OCI-LY7 (cell line): Measurements from ENCODE around the gene ANKS1B. TPM values are rescaled to one million over a fixed set of nuclear protein-coding genes. Genes with fewer than 3 reads are reported as not detected.

ENCODE experiments used
- BruUV-seq: library from RNA; stranded (reverse); fragments of 400-500 nt; replicated peaks from 2 replicates; lab custom pipeline; 2021; lab: Mats Ljungman, UMichigan
- CTCF ChIA-PET: fragments of 300-600 bp; sonication (Branson Sonifier 250); formaldehyde crosslinking; loops from one replicate; lab custom pipeline; 2022; ENCODE audit warnings: antibody characterized with exemption; ENCODE audit not compliant: unreplicated experiment; lab: Charles Lee
- POLR2A ChIA-PET: fragments of 300-600 bp; sonication (Branson Sonifier 250); formaldehyde crosslinking; loops from one replicate; lab custom pipeline; 2022; ENCODE audit warnings: antibody characterized with exemption; lab: Charles Lee
- DNase-seq: peaks from one replicate; pipeline ENCODE4 v3.0.0-alpha.2; 2015; ENCODE audit warnings: low spot score
- H2AFZ ChIP-seq: fragments of 200-600 bp; sonication (generic), shearing (Covaris generic); 2 replicates; pipeline ENCODE4 v1.6.1; 2014; ENCODE audit warnings: mild to moderate bottlenecking, antibody characterized with exemption, low read length, moderate library complexity
- H3K27ac ChIP-seq: fragments of 200-600 bp; sonication (generic); 2 replicates; pipeline ENCODE4 v1.5.1; 2014; ENCODE audit warnings: mixed run types, low read depth, mild to moderate bottlenecking, moderate library complexity, low read length, inconsistent platforms; ENCODE audit not compliant: poor library complexity, severe bottlenecking
- H3K36me3 ChIP-seq: fragments of 200-600 bp; sonication (generic); 2 replicates; pipeline ENCODE4 v1.6.1; 2014; ENCODE audit warnings: mild to moderate bottlenecking, antibody characterized with exemption, low read length, moderate library complexity, mixed read lengths; ENCODE audit not compliant: insufficient read depth
- H3K4me1 ChIP-seq: fragments of 200-600 bp; sonication (generic); 2 replicates; pipeline ENCODE4 v1.5.1; 2014; ENCODE audit warnings: mild to moderate bottlenecking, low read length; ENCODE audit not compliant: insufficient read depth, poor library complexity, severe bottlenecking
- H3K4me2 ChIP-seq: fragments of 200-600 bp; sonication (generic); 2 replicates; pipeline ENCODE4 v1.6.1; 2014; ENCODE audit warnings: mild to moderate bottlenecking, low read length
- H3K4me3 ChIP-seq: fragments of 200-600 bp; sonication (generic); 2 replicates; pipeline ENCODE4 v1.5.1; 2014; ENCODE audit warnings: mild to moderate bottlenecking, low read depth, low read length; ENCODE audit not compliant: poor library complexity, severe bottlenecking
- H3K79me2 ChIP-seq: fragments of 200-600 bp; sonication (generic); 2 replicates; pipeline ENCODE4 v1.6.1; 2016; ENCODE audit warnings: low read depth, mild to moderate bottlenecking, low read length, moderate library complexity, mixed read lengths; ENCODE audit not compliant: insufficient read depth
- H3K9me2 ChIP-seq: fragments of 200-600 bp; sonication (generic); 2 replicates; pipeline ENCODE4 v1.6.1; 2016; ENCODE audit warnings: mild to moderate bottlenecking, low read length, mixed read lengths; ENCODE audit not compliant: insufficient read depth
- H3K9me3 ChIP-seq: fragments of 200-600 bp; sonication (generic); 2 replicates; pipeline ENCODE4 v1.6.1; 2014; ENCODE audit warnings: mild to moderate bottlenecking, mixed run types, low read length, mixed read lengths
- H4K20me1 ChIP-seq: fragments of 200-600 bp; sonication (generic); 2 replicates; pipeline ENCODE4 v1.6.1; 2014; ENCODE audit warnings: mild to moderate bottlenecking, antibody characterized with exemption, low read length, moderate library complexity, mixed read lengths; ENCODE audit not compliant: insufficient read depth
- EZH2phosphoT487 ChIP-seq: fragments of 200-600 bp; sonication (generic); IDR thresholded peaks from 2 replicates; pipeline ENCODE4 v1.6.1; 2018; ENCODE audit warnings: low read depth, borderline replicate concordance, mild to moderate bottlenecking, mixed run types, antibody characterized with exemption, low read length, moderate library complexity, mixed read lengths
- intact Hi-C: fragments of 100-400 bp; cut with micrococcal nuclease; formaldehyde crosslinking; loops from one replicate; pipeline ENCODE4 v1.10.0; 2022; ENCODE audit not compliant: unreplicated experiment
- total RNA-seq, 2 experiments: library from RNA; depleted of rRNA in 1 of 2; stranded (reverse); fragments of >200 nt in 1 of 2; shearing (Covaris generic) in 1 of 2; gene quantifications; 2 replicates each; pipeline ENCODE4 v1.2.3, GENCODE V29; 2014 to 2022
- TF ChIP-seq, protein P1 (sequence below): fragments of 200-600 bp; sonication (generic); conservative IDR thresholded peaks from 2 replicates; pipeline ENCODE4 v1.5.1; 2014; ENCODE audit warnings: mild to moderate bottlenecking, antibody characterized with exemption, low read length, moderate library complexity, mixed read lengths

Gene ANKS1B
- total RNA-seq, 2 experiments from 2014 or later: 2.9 to 6.0 TPM

DNA sequence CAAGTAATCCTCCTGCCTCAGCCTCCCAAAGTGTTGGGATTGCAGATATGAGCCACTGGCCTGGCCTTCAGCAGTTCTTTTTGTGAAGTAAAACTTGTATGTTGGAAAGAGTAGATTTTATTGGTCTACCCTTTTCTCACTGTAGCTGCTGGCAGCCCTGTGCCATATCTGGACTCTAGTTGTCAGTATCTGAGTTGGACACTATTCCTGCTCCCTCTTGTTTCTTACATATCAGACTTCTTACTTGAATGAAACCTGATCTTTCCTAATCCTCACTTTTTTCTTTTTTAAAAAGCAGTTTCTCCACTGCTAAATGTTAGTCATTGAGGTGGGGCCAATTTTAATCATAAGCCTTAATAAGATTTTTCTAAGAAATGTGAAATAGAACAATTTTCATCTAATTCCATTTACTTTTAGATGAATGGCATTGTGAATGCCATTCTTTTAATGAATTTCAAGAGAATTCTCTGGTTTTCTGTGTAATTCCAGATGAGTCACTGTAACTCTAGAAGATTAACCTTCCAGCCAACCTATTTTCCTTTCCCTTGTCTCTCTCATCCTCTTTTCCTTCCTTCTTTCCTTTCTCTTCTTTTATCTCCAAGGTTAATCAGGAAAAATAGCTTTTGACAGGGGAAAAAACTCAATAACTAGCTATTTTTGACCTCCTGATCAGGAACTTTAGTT, 1250.9 kb downstream of the ANKS1B start:
- BruUV-seq: no TSS peak
- Histone ChIP-seq H3K9me3 (no peaks in the 10 kb centered on the region), H3K9me2 (no peaks in the 10 kb centered on the region), H3K4me3 (no peak overlapping the region), H4K20me1 (no peaks in the 10 kb centered on the region), H3K27ac (no peak overlapping the region), H3K4me2 (no peak overlapping the region), H3K36me3 (peaks cover 37% of the 10 kb centered on the region), H2AFZ (no peak overlapping the region), H3K4me1 (no peaks in the 10 kb centered on the region), H3K79me2 (no peaks in the 10 kb centered on the region)
- POLR2A ChIA-PET: no interaction called here
- intact Hi-C loops: no loop called here
- no peak for DNase-seq
- CTCF ChIA-PET: no interaction called here
- TF ChIP-seq, protein P1, sequence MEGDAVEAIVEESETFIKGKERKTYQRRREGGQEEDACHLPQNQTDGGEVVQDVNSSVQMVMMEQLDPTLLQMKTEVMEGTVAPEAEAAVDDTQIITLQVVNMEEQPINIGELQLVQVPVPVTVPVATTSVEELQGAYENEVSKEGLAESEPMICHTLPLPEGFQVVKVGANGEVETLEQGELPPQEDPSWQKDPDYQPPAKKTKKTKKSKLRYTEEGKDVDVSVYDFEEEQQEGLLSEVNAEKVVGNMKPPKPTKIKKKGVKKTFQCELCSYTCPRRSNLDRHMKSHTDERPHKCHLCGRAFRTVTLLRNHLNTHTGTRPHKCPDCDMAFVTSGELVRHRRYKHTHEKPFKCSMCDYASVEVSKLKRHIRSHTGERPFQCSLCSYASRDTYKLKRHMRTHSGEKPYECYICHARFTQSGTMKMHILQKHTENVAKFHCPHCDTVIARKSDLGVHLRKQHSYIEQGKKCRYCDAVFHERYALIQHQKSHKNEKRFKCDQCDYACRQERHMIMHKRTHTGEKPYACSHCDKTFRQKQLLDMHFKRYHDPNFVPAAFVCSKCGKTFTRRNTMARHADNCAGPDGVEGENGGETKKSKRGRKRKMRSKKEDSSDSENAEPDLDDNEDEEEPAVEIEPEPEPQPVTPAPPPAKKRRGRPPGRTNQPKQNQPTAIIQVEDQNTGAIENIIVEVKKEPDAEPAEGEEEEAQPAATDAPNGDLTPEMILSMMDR: no peak

DNA sequence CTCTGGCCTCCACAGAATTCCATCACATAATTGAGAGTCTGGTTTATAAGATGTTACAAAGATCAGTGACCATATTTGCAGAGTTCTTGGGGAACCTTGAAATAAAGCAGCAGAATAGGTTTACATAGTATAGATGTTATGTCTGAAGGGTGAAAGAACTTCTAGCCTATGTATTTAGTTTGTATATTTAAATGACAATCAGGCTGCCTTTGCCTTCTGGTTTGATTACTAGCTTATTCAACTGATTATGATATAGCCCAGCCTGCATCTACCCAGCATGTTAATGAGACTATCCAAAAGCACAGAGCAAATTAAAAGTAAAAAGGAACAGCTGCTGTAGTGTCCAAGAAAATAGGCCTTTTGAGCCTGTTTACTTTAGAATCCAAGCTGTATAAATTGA, 1254.3 kb downstream of the ANKS1B start:
- Histone ChIP-seq H4K20me1 (no peaks in the 10 kb centered on the region), H3K79me2 (no peaks in the 10 kb centered on the region), H3K36me3 (peaks cover 60% of the 10 kb centered on the region), H3K27ac (no peak overlapping the region), H3K9me3 (no peaks in the 10 kb centered on the region), H3K4me3 (no peak overlapping the region), H3K4me1 (no peaks in the 10 kb centered on the region), H3K4me2 (no peak overlapping the region), H2AFZ (no peak overlapping the region), H3K9me2 (no peaks in the 10 kb centered on the region)
- intact Hi-C loops: no loop called here
- CTCF ChIA-PET: no interaction called here
- TF ChIP-seq, protein P1: no peak
- TF ChIP-seq EZH2phosphoT487: no peak
- POLR2A ChIA-PET: interaction anchor here (1.8 kb wide), 1 partner anchor 9 kb away, joined by 4 read pairs; no protein-coding TSS in a partner anchor
- DNase-seq: no peak
- BruUV-seq: no TSS peak

DNA sequence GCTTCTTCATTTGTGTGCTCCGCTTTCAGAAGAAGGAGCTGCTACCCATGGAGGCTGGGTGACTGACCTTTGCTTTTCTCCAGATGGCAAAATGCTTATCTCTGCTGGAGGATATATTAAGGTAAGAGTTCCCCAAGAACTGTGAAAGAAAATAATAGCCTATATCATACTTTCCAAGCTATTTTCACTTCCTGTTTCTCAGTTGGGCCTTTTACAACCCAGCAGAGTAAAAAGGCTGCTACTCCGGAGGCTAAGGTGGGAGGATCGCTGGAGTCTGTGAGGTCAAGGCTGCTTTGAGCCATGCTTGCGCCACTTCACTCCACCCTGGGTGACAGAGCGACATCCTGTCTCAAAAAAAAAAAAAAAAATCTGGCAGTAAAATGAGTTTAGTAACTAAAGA, 1257.5 kb downstream of the ANKS1B start:
- Histone ChIP-seq H4K20me1 (no peaks in the 10 kb centered on the region), H3K4me2 (no peak overlapping the region), H3K36me3 (peaks cover 65% of the 10 kb centered on the region), H3K4me1 (no peaks in the 10 kb centered on the region), H3K79me2 (no peaks in the 10 kb centered on the region), H2AFZ (no peak overlapping the region), H3K9me3 (no peaks in the 10 kb centered on the region), H3K4me3 (no peak overlapping the region), H3K9me2 (no peaks in the 10 kb centered on the region), H3K27ac (no peak overlapping the region)
- ChIA-PET CTCF (no interaction called here), POLR2A (interaction anchor here (0.6 to 0.7 kb wide), 2 partner anchors 12 to 656 kb away, joined by 3 to 5 read pairs; no protein-coding TSS in a partner anchor)
- TF ChIP-seq, protein P1: no peak
- no peak for TF ChIP-seq EZH2phosphoT487
- intact Hi-C loops: loop anchor here (10.0 kb wide), 2 partner anchors 268 to 928 kb away; no protein-coding TSS in a partner anchor
- no TSS peak for BruUV-seq
- no peak for DNase-seq
